D721Med (cell line): Measurements from ENCODE around the gene PNMT.

ENCODE experiments used
- DNase-seq: peaks from one replicate; pipeline ENCODE4 v3.0.0; 2011; ENCODE audit warnings: low spot score; ENCODE audit not compliant: insufficient read length
- FAIRE-seq: peaks from 2 replicates; lab custom pipeline; 2011; peaks lifted over from hg19 to GRCh38; lab: Jason Lieb, UNC
- TF ChIP-seq, protein P1 (sequence below): IDR thresholded peaks from 2 replicates; pipeline ENCODE4 v1.5.1; 2012; ENCODE audit warnings: mild to moderate bottlenecking, control low read depth; ENCODE audit not compliant: insufficient read depth; ENCODE audit errors: missing control alignments

PNMT gene

DNA sequence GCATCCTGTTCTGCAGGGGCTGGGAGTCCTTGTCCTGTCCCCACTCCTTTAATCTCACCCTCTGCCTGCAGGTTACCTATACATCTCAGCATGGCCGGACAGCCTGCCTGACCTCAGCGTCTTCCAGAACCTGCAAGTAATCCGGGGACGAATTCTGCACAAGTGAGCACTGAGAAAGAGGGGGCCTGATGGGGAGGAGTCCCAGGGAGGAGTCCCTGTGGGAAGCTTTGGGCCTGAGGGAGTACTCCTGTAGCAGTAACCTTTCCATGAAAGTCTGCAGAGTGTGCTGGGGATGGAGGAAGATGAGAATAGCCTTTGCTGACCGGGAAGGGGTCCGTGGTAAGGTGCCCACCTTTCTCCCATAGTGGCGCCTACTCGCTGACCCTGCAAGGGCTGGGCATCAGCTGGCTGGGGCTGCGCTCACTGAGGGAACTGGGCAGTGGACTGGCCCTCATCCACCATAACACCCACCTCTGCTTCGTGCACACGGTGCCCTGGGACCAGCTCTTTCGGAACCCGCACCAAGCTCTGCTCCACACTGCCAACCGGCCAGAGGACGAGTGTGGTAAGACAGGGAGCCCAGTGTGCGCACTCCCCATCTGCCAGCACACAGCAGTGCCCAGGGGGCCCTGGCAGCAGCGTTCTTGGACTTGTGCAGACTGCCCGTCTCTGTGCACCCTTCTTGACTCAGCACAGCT is 47.3 kb downstream of the PNMT start:
- DNase-seq (no peak), FAIRE-seq (no peak)
- TF ChIP-seq, protein P1, sequence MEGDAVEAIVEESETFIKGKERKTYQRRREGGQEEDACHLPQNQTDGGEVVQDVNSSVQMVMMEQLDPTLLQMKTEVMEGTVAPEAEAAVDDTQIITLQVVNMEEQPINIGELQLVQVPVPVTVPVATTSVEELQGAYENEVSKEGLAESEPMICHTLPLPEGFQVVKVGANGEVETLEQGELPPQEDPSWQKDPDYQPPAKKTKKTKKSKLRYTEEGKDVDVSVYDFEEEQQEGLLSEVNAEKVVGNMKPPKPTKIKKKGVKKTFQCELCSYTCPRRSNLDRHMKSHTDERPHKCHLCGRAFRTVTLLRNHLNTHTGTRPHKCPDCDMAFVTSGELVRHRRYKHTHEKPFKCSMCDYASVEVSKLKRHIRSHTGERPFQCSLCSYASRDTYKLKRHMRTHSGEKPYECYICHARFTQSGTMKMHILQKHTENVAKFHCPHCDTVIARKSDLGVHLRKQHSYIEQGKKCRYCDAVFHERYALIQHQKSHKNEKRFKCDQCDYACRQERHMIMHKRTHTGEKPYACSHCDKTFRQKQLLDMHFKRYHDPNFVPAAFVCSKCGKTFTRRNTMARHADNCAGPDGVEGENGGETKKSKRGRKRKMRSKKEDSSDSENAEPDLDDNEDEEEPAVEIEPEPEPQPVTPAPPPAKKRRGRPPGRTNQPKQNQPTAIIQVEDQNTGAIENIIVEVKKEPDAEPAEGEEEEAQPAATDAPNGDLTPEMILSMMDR: no peak

DNA sequence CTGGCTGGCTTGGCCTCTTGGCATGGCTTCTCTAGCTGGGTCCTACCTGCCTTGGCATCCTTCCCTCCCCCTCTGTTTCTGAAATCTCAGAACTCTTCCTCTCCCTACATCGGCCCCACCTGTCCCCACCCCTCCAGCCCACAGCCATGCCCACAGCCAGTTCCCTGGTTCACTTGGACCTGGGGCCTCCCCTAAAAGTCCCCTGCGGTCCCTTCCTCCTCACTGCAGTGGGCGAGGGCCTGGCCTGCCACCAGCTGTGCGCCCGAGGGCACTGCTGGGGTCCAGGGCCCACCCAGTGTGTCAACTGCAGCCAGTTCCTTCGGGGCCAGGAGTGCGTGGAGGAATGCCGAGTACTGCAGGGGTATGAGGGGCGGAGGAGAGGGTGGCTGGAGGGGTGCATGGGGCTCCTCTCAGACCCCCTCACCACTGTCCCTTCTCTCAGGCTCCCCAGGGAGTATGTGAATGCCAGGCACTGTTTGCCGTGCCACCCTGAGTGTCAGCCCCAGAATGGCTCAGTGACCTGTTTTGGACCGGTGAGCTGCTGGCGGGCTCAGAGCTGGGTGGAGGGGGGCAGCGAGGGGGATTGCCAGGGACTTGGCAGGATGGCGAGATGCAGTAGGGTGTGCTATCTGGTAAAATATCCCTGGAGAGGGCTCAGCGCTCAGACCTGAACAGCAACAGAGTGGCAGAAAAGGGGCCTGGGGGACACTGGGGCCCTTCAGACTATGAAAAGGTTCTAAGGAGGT is 48.0 kb downstream of the PNMT start:
- FAIRE-seq: no peak
- TF ChIP-seq, protein P1: no peak
- no peak for DNase-seq

DNA sequence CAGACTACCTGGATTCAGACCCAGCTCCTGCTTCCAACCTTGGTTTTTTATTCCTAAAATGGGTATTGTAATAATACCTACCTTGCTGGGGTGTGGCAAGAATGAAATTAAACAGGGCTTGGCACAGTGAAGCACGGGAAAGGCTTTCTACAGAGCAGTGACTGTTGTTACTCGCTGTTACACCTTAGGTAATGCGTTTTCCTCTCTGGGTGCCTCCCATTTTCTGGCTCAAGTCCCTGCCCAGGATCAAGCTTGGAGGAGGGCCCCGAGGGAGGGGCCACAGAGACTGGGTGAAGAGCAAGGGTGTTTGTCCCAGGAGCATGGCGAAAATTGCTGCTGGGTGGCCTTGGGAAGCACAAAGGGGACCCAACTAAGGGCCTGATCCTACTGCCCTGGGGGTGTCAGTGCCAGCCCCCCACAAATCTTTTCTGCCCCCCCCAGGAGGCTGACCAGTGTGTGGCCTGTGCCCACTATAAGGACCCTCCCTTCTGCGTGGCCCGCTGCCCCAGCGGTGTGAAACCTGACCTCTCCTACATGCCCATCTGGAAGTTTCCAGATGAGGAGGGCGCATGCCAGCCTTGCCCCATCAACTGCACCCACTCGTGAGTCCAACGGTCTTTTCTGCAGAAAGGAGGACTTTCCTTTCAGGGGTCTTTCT is 48.8 kb downstream of the PNMT start:
- DNase-seq: no peak

DNA sequence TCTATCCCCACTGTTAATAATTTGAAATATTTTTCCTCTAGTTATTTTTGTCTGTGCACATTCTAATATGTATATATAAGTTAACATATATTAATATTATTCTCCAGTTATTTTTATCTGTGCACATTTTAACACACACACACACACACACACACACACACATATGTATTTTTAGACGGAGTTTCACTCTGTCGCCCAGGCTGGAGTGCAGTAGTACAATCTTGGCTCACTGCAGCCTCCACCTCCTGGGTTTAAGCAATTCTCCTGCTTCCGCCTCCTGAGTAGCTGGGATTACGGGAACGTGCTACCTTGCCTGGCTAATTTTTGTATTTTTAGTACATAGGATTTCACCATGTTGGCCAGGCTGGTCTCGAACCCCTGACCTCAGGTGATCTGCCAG is 49.4 kb downstream of the PNMT start:
- DNase-seq (no peak), FAIRE-seq (no peak)
- TF ChIP-seq, protein P1: no peak

More for the DNA sequence above, 48.8 kb downstream of the PNMT start:
- FAIRE-seq: no peak
- TF ChIP-seq, protein P1: no peak

DNA sequence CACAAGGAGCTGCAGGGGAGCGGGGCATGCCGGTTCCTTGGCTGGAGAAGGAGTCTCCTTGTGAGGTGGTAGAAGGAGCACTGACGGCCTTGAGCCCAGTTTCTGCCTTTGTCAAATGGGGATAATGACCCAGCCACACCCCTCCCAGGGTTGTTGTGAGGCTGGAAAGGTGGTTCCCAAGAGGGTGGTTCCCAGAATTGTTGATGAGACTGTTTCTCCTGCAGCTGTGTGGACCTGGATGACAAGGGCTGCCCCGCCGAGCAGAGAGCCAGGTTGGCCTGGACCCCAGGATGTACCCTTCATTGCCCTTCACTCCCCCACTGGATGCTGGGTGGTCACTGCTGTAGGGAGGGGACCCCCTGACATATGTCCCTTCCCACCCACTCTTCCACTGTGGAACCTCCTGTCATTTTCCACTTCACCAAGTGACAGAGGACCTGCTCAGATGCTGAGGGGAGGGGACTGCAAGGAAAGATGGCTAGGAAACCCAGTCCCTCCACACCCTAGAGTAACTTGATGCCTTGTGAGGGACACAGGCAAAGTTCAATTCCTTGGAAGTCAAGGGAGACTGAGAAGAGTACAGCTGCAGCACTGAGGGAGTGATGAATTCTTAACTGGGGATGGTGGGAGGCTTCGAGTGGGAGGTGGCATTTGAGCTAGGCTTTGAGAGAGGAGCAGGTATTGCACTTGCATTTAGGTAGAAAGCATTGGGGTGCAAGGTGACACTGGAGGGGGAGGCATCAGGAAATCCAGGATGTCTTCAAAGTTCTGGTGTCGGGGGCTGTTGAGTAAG is 51.5 kb downstream of the PNMT start:
- TF ChIP-seq, protein P1: no peak
- DNase-seq (no peak), FAIRE-seq (no peak)
